Measurements from ENCODE around the gene GORASP1.

GRCh38 chr3:39063143-39063542, 44.3 kb downstream of the GORASP1 start:
- TF ChIP-seq CTCF (IDR thresholded peaks at IDR 0.05) (no peak), POLR2A (IDR thresholded peaks at IDR 0.05) (no peak)
